ENCODE data around the gene STX7. TPM values are rescaled to one million over a fixed set of nuclear protein-coding genes. Genes with fewer than 3 reads are reported as not detected.

STX7 gene
- polyA plus RNA-seq, 2 of the 4 experiments (the other 2 are of a cell fraction) = 19.2 to 29.5 TPM

- Histone ChIP-seq H3K4me2 (no peak overlapping the region), H3K27ac (no peak overlapping the region), H3K4me1 (peaks cover 5% of the 10 kb centered on the region; the same call in 2 of the 3 replicates), H3K9me3 (no peaks in the 10 kb centered on the region), H3K4me3 (no peak overlapping the region)
- no peak for FAIRE-seq
- WGBS (ENCODE audit: missing lambda C conversion rate) = 78% methylated on average over 2 of the region's 2 CpGs
- CTCF ChIA-PET = interaction anchor here (0.9 to 13.0 kb wide), 5 partner anchors 11 to 203 kb away, joined by 4 to 136 read pairs (median 26); no protein-coding TSS in a partner anchor
- POLR2A ChIA-PET = no interaction called here
- TF ChIP-seq RNF2 (IDR thresholded peaks at IDR 0.05; ENCODE audit: borderline replicate concordance, low read depth) (no peak), TFCP2L1 (CRISPR knock-in tag; IDR thresholded peaks at IDR 0.05) (no peak), CTCF (IDR thresholded peaks at IDR 0.05) (no peak), RCOR1 (IDR thresholded peaks at IDR 0.05; ENCODE audit: low read depth, low read length) (no peak), FOSB (CRISPR knock-in tag; IDR thresholded peaks at IDR 0.05) (no peak), ZFP36 (IDR thresholded peaks at IDR 0.05; ENCODE audit: borderline replicate concordance, partially characterized antibody) (no peak), JUN (IDR thresholded peaks at IDR 0.05) (no peak), HOXA7 (CRISPR knock-in tag; IDR thresholded peaks at IDR 0.05) (no peak), KDM1A (IDR thresholded peaks at IDR 0.05; ENCODE audit: low read depth) (no peak)
- no peak for DNase-seq (ENCODE audit: low read depth in 1 of 2, low spot score in 1 of 2)
- no peak for ATAC-seq
These were observed 30.3 kb downstream of the STX7 start for GRCh38 chr6:132482581-132482980.

- FAIRE-seq (no peak), ATAC-seq (no peak), DNase-seq (ENCODE audit: low read depth in 1 of 2, low spot score in 1 of 2) (no peak)
- Histone ChIP-seq H3K9me3 (no peaks in the 10 kb centered on the region), H3K27ac (no peak overlapping the region), H3K4me2 (no peak overlapping the region), H3K4me3 (no peak overlapping the region), H3K4me1 (peaks cover 5% of the 10 kb centered on the region; the same call in 2 of the 3 replicates)
- ChIA-PET POLR2A (no interaction called here), CTCF (interaction anchor here (1.5 to 13.0 kb wide), 3 partner anchors 180 to 556 kb away, joined by 6 to 136 read pairs (median 69); no protein-coding TSS in a partner anchor)
- TF ChIP-seq NPAS2 (CRISPR knock-in tag; IDR thresholded peaks at IDR 0.05; ENCODE audit: borderline replicate concordance) = no peak
- TF ChIP-seq KDM5A (IDR thresholded peaks at IDR 0.05) = no peak
- TF ChIP-seq POLR2A (IDR thresholded peaks at IDR 0.05; ENCODE audit: low read length) = no peak
These were observed 31.7 kb downstream of the STX7 start for GRCh38 chr6:132481189-132481588.

GRCh38 chr6:132479131-132479530 is 33.8 kb downstream of the STX7 start:
- no peak for FAIRE-seq
- ChIA-PET POLR2A (no interaction called here), CTCF (interaction anchor here (13.0 kb wide), 1 partner anchor 200 kb away, joined by 136 read pairs; no protein-coding TSS in a partner anchor)
- H3K27ac ChIP-seq = no peak overlapping the region
- H3K4me2 ChIP-seq = no peak overlapping the region
- no peak overlapping the region for H3K4me3 ChIP-seq
- TF ChIP-seq POLR2AphosphoS2 (conservative IDR thresholded peaks at IDR 0.05; ENCODE audit: low read length) (no peak), ZNF302 (CRISPR knock-in tag; IDR thresholded peaks at IDR 0.05) (no peak), SMC3 (IDR thresholded peaks at IDR 0.05) (no peak), HEYL (CRISPR knock-in tag; IDR thresholded peaks at IDR 0.05) (no peak)
- DNase-seq (ENCODE audit: low read depth in 1 of 2, low spot score in 1 of 2) = no peak
- H3K9me3 ChIP-seq = no peaks in the 10 kb centered on the region
- ATAC-seq = no peak
- WGBS (ENCODE audit: missing lambda C conversion rate) = 93% methylated on average over 2 of the region's 2 CpGs
- peaks cover 5% of the 10 kb centered on the region; the same call in 2 of the 3 replicates for H3K4me1 ChIP-seq

GRCh38 chr6:132478674-132479073 is 34.2 kb downstream of the STX7 start:
- H3K9me3 ChIP-seq = no peaks in the 10 kb centered on the region
- CTCF ChIA-PET = interaction anchor here (13.0 kb wide), 1 partner anchor 199 kb away, joined by 136 read pairs; no protein-coding TSS in a partner anchor
- no peak overlapping the region for H3K27ac ChIP-seq
- H3K4me2 ChIP-seq = no peak overlapping the region
- H3K4me1 ChIP-seq = peaks cover 1% of the 10 kb centered on the region; the same call in 2 of the 3 replicates
- ATAC-seq (no peak), FAIRE-seq (no peak), DNase-seq (ENCODE audit: low read depth in 1 of 2, low spot score in 1 of 2) (no peak)
- 98% methylated on average over 5 of the region's 5 CpGs for WGBS (ENCODE audit: missing lambda C conversion rate)
- TF ChIP-seq ELK1 (IDR thresholded peaks at IDR 0.05; ENCODE audit: low read depth, low read length) (no peak), CBX2 (IDR thresholded peaks at IDR 0.05; ENCODE audit: borderline replicate concordance, low read depth) (no peak), BHLHE40 (IDR thresholded peaks at IDR 0.05; ENCODE audit: low read depth, low read length) (no peak), RCOR1 (IDR thresholded peaks at IDR 0.05; ENCODE audit: low read depth, low read length) (no peak), MAFK (IDR thresholded peaks at IDR 0.05; ENCODE audit: partially characterized antibody) (no peak), TFCP2L1 (CRISPR knock-in tag; IDR thresholded peaks at IDR 0.05) (no peak), SREBF2 (IDR thresholded peaks at IDR 0.05) (no peak), KDM1A (IDR thresholded peaks at IDR 0.05; ENCODE audit: low read depth) (no peak), MAZ (IDR thresholded peaks at IDR 0.05; ENCODE audit: borderline replicate concordance, low read depth, low read length) (no peak), PBX3 (IDR thresholded peaks at IDR 0.05) (no peak), FOSL2 (IDR thresholded peaks at IDR 0.05) (no peak), FOSL2 (CRISPR knock-in tag; IDR thresholded peaks at IDR 0.05) (no peak), JUNB (IDR thresholded peaks at IDR 0.05) (no peak), PHF8 (IDR thresholded peaks at IDR 0.05; ENCODE audit: borderline replicate concordance, low read depth) (no peak)
- POLR2A ChIA-PET = no interaction called here
- H3K4me3 ChIP-seq = no peak overlapping the region

All from A549 (cell line).